Neural cell (in vitro differentiated cells): ENCODE data around the gene SCARB1.
"Not testable (repeated sequence)": the region's sequence is repeated elsewhere in the genome, so short reads cannot be mapped to it uniquely, and the experiment has no call there.

ENCODE experiments used
- SMC3 ChIP-seq: fragments of 450-650 bp; conservative IDR thresholded peaks from 2 replicates; pipeline ENCODE4 v1.6.1; 2014; ENCODE audit warnings: antibody characterized with exemption, mild to moderate bottlenecking, moderate library complexity; ENCODE audit not compliant: poor library complexity
- TF ChIP-seq, protein P1 (sequence below): fragments of 450-650 bp; IDR thresholded peaks from 2 replicates; pipeline ENCODE4 v1.5.1; 2014; ENCODE audit warnings: antibody characterized with exemption, mild to moderate bottlenecking, moderate library complexity; ENCODE audit not compliant: poor library complexity, severe bottlenecking

DNA sequence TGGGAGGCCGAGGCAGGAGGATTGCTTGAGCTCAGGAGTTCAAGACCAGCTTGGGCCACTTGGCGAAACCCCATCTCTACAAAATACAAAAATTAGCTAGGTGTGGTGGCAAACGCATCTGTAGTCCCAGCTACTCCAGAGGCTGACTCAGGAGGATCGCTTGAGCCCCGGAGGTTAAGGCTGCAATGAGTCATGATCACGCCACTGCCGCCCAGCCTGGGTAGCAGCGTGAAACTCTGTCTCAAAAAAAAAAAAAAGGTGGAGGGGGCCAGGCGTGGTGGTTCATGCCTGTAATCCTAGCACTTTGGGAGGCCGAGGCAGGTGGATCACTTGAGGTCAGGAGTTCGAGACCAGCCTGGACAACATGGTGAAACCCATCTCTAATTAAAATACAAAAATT, 16.7 kb upstream of the SCARB1 start:
- TF ChIP-seq SMC3 = not testable (repeated sequence)
- TF ChIP-seq, protein P1, sequence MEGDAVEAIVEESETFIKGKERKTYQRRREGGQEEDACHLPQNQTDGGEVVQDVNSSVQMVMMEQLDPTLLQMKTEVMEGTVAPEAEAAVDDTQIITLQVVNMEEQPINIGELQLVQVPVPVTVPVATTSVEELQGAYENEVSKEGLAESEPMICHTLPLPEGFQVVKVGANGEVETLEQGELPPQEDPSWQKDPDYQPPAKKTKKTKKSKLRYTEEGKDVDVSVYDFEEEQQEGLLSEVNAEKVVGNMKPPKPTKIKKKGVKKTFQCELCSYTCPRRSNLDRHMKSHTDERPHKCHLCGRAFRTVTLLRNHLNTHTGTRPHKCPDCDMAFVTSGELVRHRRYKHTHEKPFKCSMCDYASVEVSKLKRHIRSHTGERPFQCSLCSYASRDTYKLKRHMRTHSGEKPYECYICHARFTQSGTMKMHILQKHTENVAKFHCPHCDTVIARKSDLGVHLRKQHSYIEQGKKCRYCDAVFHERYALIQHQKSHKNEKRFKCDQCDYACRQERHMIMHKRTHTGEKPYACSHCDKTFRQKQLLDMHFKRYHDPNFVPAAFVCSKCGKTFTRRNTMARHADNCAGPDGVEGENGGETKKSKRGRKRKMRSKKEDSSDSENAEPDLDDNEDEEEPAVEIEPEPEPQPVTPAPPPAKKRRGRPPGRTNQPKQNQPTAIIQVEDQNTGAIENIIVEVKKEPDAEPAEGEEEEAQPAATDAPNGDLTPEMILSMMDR = not testable (repeated sequence)
